Measurements from ENCODE around the gene XRCC6.

Gene XRCC6

GRCh38 chr22:41713004-41713403 is 91.9 kb downstream of the XRCC6 start:
- Histone ChIP-seq H3K4me1 (ENCODE audit: control insufficient read depth in 1 of 2, insufficient read depth in 2 of 2, low read length in 2 of 2) (no peaks in the 10 kb centered on the region), H3K9me3 (ENCODE audit: control insufficient read depth in 1 of 2, low read length in 2 of 2) (no peaks in the 10 kb centered on the region), H3K27ac (ENCODE audit: low read length) (no peak overlapping the region), H3K36me3 (ENCODE audit: control insufficient read depth in 1 of 2, insufficient read depth in 2 of 2, low read length in 2 of 2) (no peaks in the 10 kb centered on the region), H3K4me3 (ENCODE audit: low read depth in 1 of 2, low read length in 2 of 2) (no peak overlapping the region), H3K27me3 (ENCODE audit: low read depth, low read length) (no peaks in the 10 kb centered on the region)
